Sigmoid colon (tissue), 7 donors: ENCODE data around the gene SIGLEC8. TPM values are rescaled to one million over a fixed set of nuclear protein-coding genes. Genes with fewer than 3 reads are reported as not detected.

Source experiments
- DNase-seq: peaks from one replicate; pipeline ENCODE4 v3.0.0-alpha.2; 2019
- H3K27ac ChIP-seq, 4 donors: fragments of 200-600 bp; sonication (generic); one replicate each; pipeline ENCODE4 v1.5.1; 2016 to 2019; ENCODE audit warnings: mild to moderate bottlenecking in 1 of 4
- H3K27me3 ChIP-seq, 3 donors: fragments of 200-600 bp; sonication (generic); one replicate each; pipeline ENCODE4 v1.5.1; 2019; ENCODE audit warnings: mild to moderate bottlenecking in 1 of 3
- H3K36me3 ChIP-seq, 4 donors: fragments of 200-600 bp; sonication (generic); one replicate each; pipeline ENCODE4 v1.5.1; 2016 to 2019
- H3K4me1 ChIP-seq, 4 donors: fragments of 200-600 bp; sonication (generic); one replicate each; pipeline ENCODE4 v1.5.1; 2017 to 2019
- H3K4me3 ChIP-seq, 4 donors: fragments of 200-600 bp; sonication (generic); one replicate each; pipeline ENCODE4 v1.5.1; 2017 to 2019; ENCODE audit warnings: mild to moderate bottlenecking in 2 of 4, moderate library complexity in 1 of 4
- H3K9me3 ChIP-seq, 4 donors: fragments of 200-600 bp in 3 of 4; sonication (generic) in 3 of 4; one replicate each; pipeline versions ENCODE4 v1.5.1 to v1.6.1; 2013 to 2019
- EP300 ChIP-seq, 4 donors: sonication (generic); formaldehyde crosslinking; IDR thresholded peaks; one replicate each; pipeline ENCODE4 v1.6.1; 2017; ENCODE audit warnings: antibody characterized with exemption in 4 of 4
- POLR2A ChIP-seq, 2 donors: fragments of 450-650 bp; IDR thresholded peaks; one replicate each; pipeline ENCODE4 v1.6.1; 2016; ENCODE audit warnings: antibody characterized with exemption in 2 of 2, mild to moderate bottlenecking in 2 of 2, moderate library complexity in 2 of 2
- POLR2AphosphoS5 ChIP-seq, 4 donors: sonication (generic); formaldehyde crosslinking; IDR thresholded peaks; one replicate each; pipeline ENCODE4 v1.6.1; 2017; ENCODE audit warnings: antibody characterized with exemption in 4 of 4
- WGBS, 2 donors: extraction: QIAGEN DNeasy Blood & Tissue Kit; methylation state at CpG; one replicate each; pipeline ENCODE4 v1.1.7; 2013; 5-methylcytosine and 5-hydroxymethylcytosine counted together
- intact Hi-C: fragments of 100-400 bp; cut with DNase I; formaldehyde crosslinking; loops from one replicate; pipeline ENCODE4 v1.15.1; 2023
- polyA plus RNA-seq, 3 donors: library from polyadenylated mRNA; stranded (reverse); fragments of 200-250 nt; gene quantifications; one replicate each; pipeline ENCODE4 v1.2.3, GENCODE V29; 2013
- small RNA-seq, 3 donors: library from RNA; depleted of rRNA; stranded (forward); fragments of <200 nt; gene quantifications; one replicate each; pipeline ENCODE3, GENCODE V24; 2016
- total RNA-seq, 4 donors: library from RNA; depleted of rRNA; stranded (reverse); fragments of >200 nt; gene quantifications; one replicate each; pipeline ENCODE4 v1.1.0, GENCODE V29; 2016
- TF ChIP-seq, protein P1 (sequence below), 4 experiments: fragments of 450-650 bp in 3 of 4; fragments of 200-600 bp in 1 of 4; IDR thresholded peaks; one replicate each; pipeline ENCODE4 v1.5.1; 2016 to 2019; ENCODE audit warnings: antibody characterized with exemption in 4 of 4, mild to moderate bottlenecking in 3 of 4, moderate library complexity in 2 of 4
- donor health status: healthy with polysubstance abuse.
- donor health status: Bipolar disorder and iron deficiency.
- donor health status: healthy.

SIGLEC8 gene
- total and polyA plus RNA-seq, 7 donors = 0.36 to 4.9 (median 1.3) TPM; not detected in 3

DNA sequence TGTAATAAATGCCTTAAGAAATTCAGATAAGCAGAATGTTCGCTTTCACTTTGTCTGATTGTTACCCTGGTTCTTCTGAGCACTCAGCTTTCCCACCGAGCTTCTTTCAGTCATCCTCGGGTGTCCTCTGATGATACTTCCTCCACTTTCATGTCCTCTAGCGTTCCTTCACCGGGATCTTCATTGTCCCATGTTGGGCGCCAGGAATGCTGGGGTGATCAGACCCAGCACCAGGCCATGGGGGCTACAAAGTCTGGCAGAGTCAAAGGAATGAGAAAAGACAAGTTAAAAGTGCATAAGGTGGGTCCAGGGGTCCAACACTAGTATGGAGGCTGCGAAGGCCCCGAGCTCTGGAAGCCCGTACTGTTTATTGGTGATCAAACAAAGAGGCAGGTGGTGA, 56.1 kb downstream of the SIGLEC8 start:
- TF ChIP-seq EP300 (IDR thresholded peaks at IDR 0.05) (no peak), POLR2AphosphoS5 (IDR thresholded peaks at IDR 0.05) (no peak), POLR2A (IDR thresholded peaks at IDR 0.05) (no peak)
- TF ChIP-seq, protein P1, sequence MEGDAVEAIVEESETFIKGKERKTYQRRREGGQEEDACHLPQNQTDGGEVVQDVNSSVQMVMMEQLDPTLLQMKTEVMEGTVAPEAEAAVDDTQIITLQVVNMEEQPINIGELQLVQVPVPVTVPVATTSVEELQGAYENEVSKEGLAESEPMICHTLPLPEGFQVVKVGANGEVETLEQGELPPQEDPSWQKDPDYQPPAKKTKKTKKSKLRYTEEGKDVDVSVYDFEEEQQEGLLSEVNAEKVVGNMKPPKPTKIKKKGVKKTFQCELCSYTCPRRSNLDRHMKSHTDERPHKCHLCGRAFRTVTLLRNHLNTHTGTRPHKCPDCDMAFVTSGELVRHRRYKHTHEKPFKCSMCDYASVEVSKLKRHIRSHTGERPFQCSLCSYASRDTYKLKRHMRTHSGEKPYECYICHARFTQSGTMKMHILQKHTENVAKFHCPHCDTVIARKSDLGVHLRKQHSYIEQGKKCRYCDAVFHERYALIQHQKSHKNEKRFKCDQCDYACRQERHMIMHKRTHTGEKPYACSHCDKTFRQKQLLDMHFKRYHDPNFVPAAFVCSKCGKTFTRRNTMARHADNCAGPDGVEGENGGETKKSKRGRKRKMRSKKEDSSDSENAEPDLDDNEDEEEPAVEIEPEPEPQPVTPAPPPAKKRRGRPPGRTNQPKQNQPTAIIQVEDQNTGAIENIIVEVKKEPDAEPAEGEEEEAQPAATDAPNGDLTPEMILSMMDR (IDR thresholded peaks at IDR 0.05) = no peak
- Histone ChIP-seq H3K4me1 (no peaks in the 10 kb centered on the region), H3K9me3 (peaks cover 0 to 15% (median 3%) of the 10 kb centered on the region in 4 donors), H3K27ac (no peak overlapping the region), H3K36me3 (no peaks in the 10 kb centered on the region), H3K4me3 (no peak overlapping the region), H3K27me3 (peaks cover 0 to 3% (median 0%) of the 10 kb centered on the region in 3 donors)
- 95 to 96% methylated on average over 9 of the region's 9 CpGs for WGBS, 2 donors
- DNase-seq = no peak
- intact Hi-C loops = no loop called here

Small RNA genes within 50 kb of the gene (small RNA-seq; reads per million reads assigned to genes)
- gene AC020914.3 (0 reads per million in 3 donors), gene AC020914.5 (0 reads per million in 3 donors)

Other genes starting within 250 kb of the SIGLEC8 start
- 1 to 10 TPM; 2.5 to 7.1 (median 4.8) TPM for gene CD33, start 233.4 kb downstream of the SIGLEC8 start, total RNA-seq
- 1 to 10 TPM; 3.6 to 8.1 (median 4.2) TPM for gene CD33, start 233.4 kb downstream of the SIGLEC8 start, polyA plus RNA-seq
- not detected for gene SIGLECL1, start 207.4 kb downstream of the SIGLEC8 start, total RNA-seq
- gene SIGLECL1, start 207.4 kb downstream of the SIGLEC8 start, polyA plus RNA-seq = not detected
- 1 to 10 TPM in 1 of 4 donors, not detected in 3; 1.4 TPM for gene IGLON5, start 146.8 kb downstream of the SIGLEC8 start, total RNA-seq
- gene IGLON5, start 146.8 kb downstream of the SIGLEC8 start, polyA plus RNA-seq = under 1 TPM in 1 of 3 donors, not detected in 2; 0.26 TPM
- 1 to 10 TPM in 1 of 4 donors, under 1 TPM in 3; 0.55 to 2.1 (median 0.70) TPM for gene VSIG10L, start 116.3 kb downstream of the SIGLEC8 start, total RNA-seq
- 1 to 10 TPM; 1.2 to 1.9 (median 1.4) TPM for gene VSIG10L, start 116.3 kb downstream of the SIGLEC8 start, polyA plus RNA-seq
- gene ETFB, start 92.1 kb downstream of the SIGLEC8 start, total RNA-seq = 100 to 1,000 TPM in 2 of 4 donors, 10 to 100 TPM in 2; 59.5 to 158 (median 88.3) TPM
- gene ETFB, start 92.1 kb downstream of the SIGLEC8 start, polyA plus RNA-seq = 100 to 1,000 TPM; 170 to 361 (median 210) TPM
- not detected for gene CLDND2, start 89.5 kb downstream of the SIGLEC8 start, total RNA-seq
- gene CLDND2, start 89.5 kb downstream of the SIGLEC8 start, polyA plus RNA-seq = 1 to 10 TPM in 1 of 3 donors, under 1 TPM in 1, not detected in 1; 0.35 to 3.6 TPM
- gene NKG7, start 85.8 kb downstream of the SIGLEC8 start, total RNA-seq = 1 to 10 TPM in 2 of 4 donors, not detected in 2; 1.2 to 3.0 TPM
- 10 to 100 TPM in 1 of 3 donors, 1 to 10 TPM in 1, not detected in 1; 3.2 to 14.5 TPM for gene NKG7, start 85.8 kb downstream of the SIGLEC8 start, polyA plus RNA-seq
- not detected for gene LIM2, start 70.5 kb downstream of the SIGLEC8 start, total RNA-seq
- not detected for gene LIM2, start 70.5 kb downstream of the SIGLEC8 start, polyA plus RNA-seq
- not detected for gene C19orf84, start 67.9 kb downstream of the SIGLEC8 start, total RNA-seq
- under 1 TPM in 1 of 3 donors, not detected in 2; 0.10 TPM for gene C19orf84, start 67.9 kb downstream of the SIGLEC8 start, polyA plus RNA-seq
- gene SIGLEC10, start 40.8 kb downstream of the SIGLEC8 start, total RNA-seq = 10 to 100 TPM in 1 of 4 donors, 1 to 10 TPM in 2, under 1 TPM in 1; 0.83 to 13.8 (median 2.5) TPM
- 10 to 100 TPM in 2 of 3 donors, 1 to 10 TPM in 1; 1.8 to 14.4 (median 11.8) TPM for gene SIGLEC10, start 40.8 kb downstream of the SIGLEC8 start, polyA plus RNA-seq
- not detected for gene CEACAM18, start 20.1 kb upstream of the SIGLEC8 start, total RNA-seq
- gene CEACAM18, start 20.1 kb upstream of the SIGLEC8 start, polyA plus RNA-seq = not detected
- under 1 TPM in 1 of 4 donors, not detected in 3; 0.16 TPM for gene SIGLEC12, start 43.3 kb upstream of the SIGLEC8 start, total RNA-seq
- gene SIGLEC12, start 43.3 kb upstream of the SIGLEC8 start, polyA plus RNA-seq = 10 to 100 TPM in 1 of 3 donors, under 1 TPM in 1, not detected in 1; 0.86 to 11.6 TPM
- 1 to 10 TPM in 2 of 4 donors, under 1 TPM in 2; 0.55 to 2.1 (median 1.4) TPM for gene SIGLEC6, start 73.2 kb upstream of the SIGLEC8 start, total RNA-seq
- gene SIGLEC6, start 73.2 kb upstream of the SIGLEC8 start, polyA plus RNA-seq = under 1 TPM in 1 of 3 donors, not detected in 2; 0.64 TPM
- 1 to 10 TPM; 3.3 to 5.8 (median 5.2) TPM for gene ZNF175, start 112.8 kb upstream of the SIGLEC8 start, total RNA-seq
- gene ZNF175, start 112.8 kb upstream of the SIGLEC8 start, polyA plus RNA-seq = 1 to 10 TPM; 1.4 to 3.6 (median 3.6) TPM
- gene SIGLEC5, start 171.9 kb upstream of the SIGLEC8 start, total RNA-seq = under 1 TPM; 0.36 to 0.68 (median 0.52) TPM
- not detected for gene SIGLEC5, start 171.9 kb upstream of the SIGLEC8 start, polyA plus RNA-seq
- gene SIGLEC14, start 188.4 kb upstream of the SIGLEC8 start, total RNA-seq = 1 to 10 TPM in 2 of 4 donors, under 1 TPM in 1, not detected in 1; 0.55 to 6.1 (median 5.6) TPM
- gene SIGLEC14, start 188.4 kb upstream of the SIGLEC8 start, polyA plus RNA-seq = 10 to 100 TPM in 1 of 3 donors, 1 to 10 TPM in 2; 1.2 to 10.2 (median 5.3) TPM
- 10 to 100 TPM; 19.9 to 45.7 (median 29.1) TPM for gene SPACA6, start 234.9 kb upstream of the SIGLEC8 start, total RNA-seq
- gene SPACA6, start 234.9 kb upstream of the SIGLEC8 start, polyA plus RNA-seq = 1 to 10 TPM in 2 of 3 donors, not detected in 1; 3.0 to 4.8 TPM